HL-60 (cell line): ENCODE data around the gene RBM12.

ENCODE experiments used
- CTCF ChIP-seq: IDR thresholded peaks from one replicate; pipeline ENCODE4 v1.5.1; 2011; ENCODE audit warnings: low read length, control low read depth, inconsistent platforms; ENCODE audit not compliant: insufficient read depth
- POLR2AphosphoS5 ChIP-seq: IDR thresholded peaks from 2 replicates; pipeline ENCODE4 v1.6.1; 2012; ENCODE audit warnings: low read depth
- REST ChIP-seq: IDR thresholded peaks from 2 replicates; pipeline ENCODE4 v1.6.1; 2012; ENCODE audit warnings: low read depth; ENCODE audit not compliant: insufficient replicate concordance

- TF ChIP-seq POLR2AphosphoS5 (no peak), CTCF (no peak), REST (no peak)
These were observed 40.0 kb upstream of the RBM12 start for GRCh38 chr20:35704514-35705261.
